Measurements from ENCODE around the gene RAP2A.

The RAP2A gene

GRCh38 chr13:97407540-97407939, 26.4 kb upstream of the RAP2A start:
- Histone ChIP-seq H3K9me3 (no peaks in the 10 kb centered on the region), H3K4me1 (ENCODE audit: control insufficient read depth in 1 of 2, insufficient read depth in 1 of 2, low read depth in 1 of 2, low read length in 1 of 2) (no peaks in the 10 kb centered on the region), H3K27ac (no peak overlapping the region), H3K36me3 (no peaks in the 10 kb centered on the region), H3K4me3 (ENCODE audit: low read depth in 1 of 2, low read length in 1 of 2) (no peak overlapping the region), H3K27me3 (no peaks in the 10 kb centered on the region)
- TF ChIP-seq CTCF (IDR thresholded peaks at IDR 0.05): no peak

- TF ChIP-seq CTCF (IDR thresholded peaks at IDR 0.05): no peak
- Histone ChIP-seq H3K27ac (no peak overlapping the region), H3K36me3 (no peaks in the 10 kb centered on the region), H3K4me3 (ENCODE audit: low read depth in 1 of 2, low read length in 1 of 2) (no peak overlapping the region), H3K4me1 (ENCODE audit: control insufficient read depth in 1 of 2, insufficient read depth in 1 of 2, low read depth in 1 of 2, low read length in 1 of 2) (no peaks in the 10 kb centered on the region), H3K9me3 (no peaks in the 10 kb centered on the region), H3K27me3 (no peaks in the 10 kb centered on the region)
Measured at GRCh38 chr13:97408938-97409337, 25.0 kb upstream of the RAP2A start.

- Histone ChIP-seq H3K27me3 (no peaks in the 10 kb centered on the region), H3K36me3 (no peaks in the 10 kb centered on the region), H3K4me3 (ENCODE audit: low read depth in 1 of 2, low read length in 1 of 2) (no peak overlapping the region), H3K9me3 (no peaks in the 10 kb centered on the region), H3K4me1 (ENCODE audit: control insufficient read depth in 1 of 2, insufficient read depth in 1 of 2, low read depth in 1 of 2, low read length in 1 of 2) (no peaks in the 10 kb centered on the region), H3K27ac (no peak overlapping the region)
- no peak for TF ChIP-seq CTCF (IDR thresholded peaks at IDR 0.05)
Measured at GRCh38 chr13:97411984-97412383, 22.0 kb upstream of the RAP2A start.

GRCh38 chr13:97413694-97414093, 20.3 kb upstream of the RAP2A start:
- H3K36me3 ChIP-seq: no peaks in the 10 kb centered on the region
- H3K9me3 ChIP-seq: no peaks in the 10 kb centered on the region
- H3K27ac ChIP-seq: no peak overlapping the region
- TF ChIP-seq CTCF (IDR thresholded peaks at IDR 0.05): no peak
- no peaks in the 10 kb centered on the region for H3K27me3 ChIP-seq
- no peak overlapping the region for H3K4me3 ChIP-seq (ENCODE audit: low read depth in 1 of 2, low read length in 1 of 2)
- H3K4me1 ChIP-seq (ENCODE audit: control insufficient read depth in 1 of 2, insufficient read depth in 1 of 2, low read depth in 1 of 2, low read length in 1 of 2): no peaks in the 10 kb centered on the region

- Histone ChIP-seq H3K9me3 (no peaks in the 10 kb centered on the region), H3K36me3 (no peaks in the 10 kb centered on the region), H3K27me3 (no peaks in the 10 kb centered on the region), H3K4me3 (ENCODE audit: low read depth in 1 of 2, low read length in 1 of 2) (no peak overlapping the region), H3K4me1 (ENCODE audit: control insufficient read depth in 1 of 2, insufficient read depth in 1 of 2, low read depth in 1 of 2, low read length in 1 of 2) (no peaks in the 10 kb centered on the region), H3K27ac (no peak overlapping the region)
- no peak for TF ChIP-seq CTCF (IDR thresholded peaks at IDR 0.05)
Measured at GRCh38 chr13:97414392-97414791, 19.6 kb upstream of the RAP2A start.

- Histone ChIP-seq H3K27me3 (no peaks in the 10 kb centered on the region), H3K4me3 (ENCODE audit: low read depth in 1 of 2, low read length in 1 of 2) (no peak overlapping the region), H3K27ac (no peak overlapping the region), H3K36me3 (no peaks in the 10 kb centered on the region), H3K4me1 (ENCODE audit: control insufficient read depth in 1 of 2, insufficient read depth in 1 of 2, low read depth in 1 of 2, low read length in 1 of 2) (no peaks in the 10 kb centered on the region), H3K9me3 (no peaks in the 10 kb centered on the region)
- TF ChIP-seq CTCF (IDR thresholded peaks at IDR 0.05): no peak
Measured at GRCh38 chr13:97417698-97418097, 16.3 kb upstream of the RAP2A start.

Measured in neutrophil (primary cell).